ENCODE data around the gene SLCO1B1.

SLCO1B1 gene

DNA sequence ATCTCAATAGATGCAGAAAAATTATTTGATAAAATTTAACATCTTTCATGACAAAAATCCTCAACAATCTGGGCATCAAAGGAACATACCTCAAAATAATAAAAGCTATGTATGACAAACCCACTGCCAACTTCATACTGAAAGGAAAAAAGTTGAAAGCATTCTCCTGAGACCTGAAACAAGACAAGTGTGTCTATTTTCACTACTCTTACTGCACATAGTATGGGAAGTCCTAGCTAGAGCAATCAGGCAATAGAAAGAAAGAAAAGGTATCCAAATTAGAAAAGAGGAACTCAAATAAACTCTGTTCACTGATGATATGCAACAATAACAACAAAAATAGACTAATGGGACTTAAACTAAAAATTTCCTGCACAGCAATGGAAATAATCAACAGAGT is 90.1 kb downstream of the SLCO1B1 start:
- DNase-seq, result no peak

GRCh38 chr12:21221778-21222177 is 90.8 kb downstream of the SLCO1B1 start:
- DNase-seq, result no peak

DNA sequence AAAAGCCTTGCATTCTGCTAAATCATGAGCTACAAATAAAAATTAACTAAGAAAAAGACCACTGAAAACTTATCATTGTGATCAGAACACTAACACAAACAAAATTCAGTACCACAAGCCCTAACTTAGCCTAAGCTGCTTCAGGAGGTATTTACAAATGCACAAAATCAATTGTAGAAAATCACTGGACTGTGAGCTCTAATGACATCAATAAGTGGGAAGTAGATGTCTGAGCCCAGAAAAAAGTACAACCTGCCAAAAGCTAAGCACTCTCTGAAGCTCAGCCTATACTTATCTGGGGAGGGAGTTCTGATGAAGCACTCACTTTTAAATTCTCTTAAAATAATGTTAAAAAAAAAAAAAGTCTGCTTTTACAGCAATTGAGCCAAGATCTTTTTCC is 92.9 kb downstream of the SLCO1B1 start:
- DNase-seq, result no peak

GRCh38 chr12:21234395-21234794 is 103.4 kb downstream of the SLCO1B1 start:
- DNase-seq, result no peak

DNA sequence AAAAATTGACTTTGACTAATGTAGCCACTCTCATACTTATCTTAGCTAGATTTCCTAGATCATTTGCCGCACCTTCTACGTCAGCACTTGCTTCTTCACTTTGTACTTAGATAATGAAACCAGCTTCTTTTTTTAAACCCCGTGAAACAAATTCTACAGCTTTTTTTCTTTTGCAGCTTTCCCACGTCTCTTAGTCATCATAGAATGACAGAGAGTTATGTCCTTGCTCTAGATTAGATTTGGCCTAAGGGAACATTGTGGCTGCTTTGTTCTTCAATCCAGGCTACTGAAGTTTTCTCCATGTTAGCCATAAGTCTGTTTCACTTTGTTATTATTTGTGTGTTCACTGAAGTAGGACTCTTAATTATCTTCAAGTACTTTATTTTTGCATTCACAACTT is 108.9 kb downstream of the SLCO1B1 start:
- no peak for DNase-seq

- DNase-seq, result no peak
Measured at GRCh38 chr12:21248679-21249078, 117.7 kb downstream of the SLCO1B1 start.

- no peak for DNase-seq
Measured at GRCh38 chr12:21252070-21252469, 121.1 kb downstream of the SLCO1B1 start.

- DNase-seq, result no peak
Measured at GRCh38 chr12:21257172-21257571, 126.2 kb downstream of the SLCO1B1 start.

DNA sequence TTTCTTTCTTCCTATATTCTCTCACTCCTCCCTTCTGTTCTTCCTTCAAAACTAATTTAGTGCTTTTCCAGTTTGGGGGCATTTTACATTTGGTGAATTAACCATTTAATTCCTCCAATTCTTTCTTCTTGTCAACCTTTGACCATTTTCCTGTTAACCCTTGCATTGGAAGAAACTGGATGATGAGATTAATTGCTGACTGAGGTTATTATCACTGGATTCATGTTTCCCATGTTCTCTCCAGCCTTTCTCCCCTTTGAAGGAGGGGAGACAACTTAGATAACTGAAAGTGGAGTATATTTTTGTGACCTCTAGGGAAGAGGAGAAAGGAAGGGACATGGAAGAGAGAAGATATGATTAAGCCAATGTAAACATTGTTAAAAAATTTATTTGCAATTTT is 133.2 kb downstream of the SLCO1B1 start:
- DNase-seq, result no peak

DNA sequence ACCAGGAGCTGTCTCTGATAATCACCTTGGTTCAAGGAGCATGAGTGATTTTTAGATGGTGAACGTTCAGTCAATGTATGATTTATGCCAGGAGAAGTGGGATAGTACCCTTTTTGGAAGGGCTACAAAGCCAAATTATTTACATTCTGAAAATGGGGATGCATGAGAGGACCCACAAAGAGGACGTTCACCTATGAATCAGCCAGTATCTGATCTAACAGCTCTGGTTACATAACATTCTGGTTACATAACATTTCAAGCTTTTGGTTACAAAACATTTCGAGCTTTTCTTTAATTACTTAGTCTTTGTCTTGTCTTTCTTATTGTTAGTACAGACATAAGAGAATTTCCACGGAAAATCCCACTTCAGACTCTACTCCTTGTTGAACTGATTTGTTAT is 134.9 kb downstream of the SLCO1B1 start:
- DNase-seq, result no peak

DNA sequence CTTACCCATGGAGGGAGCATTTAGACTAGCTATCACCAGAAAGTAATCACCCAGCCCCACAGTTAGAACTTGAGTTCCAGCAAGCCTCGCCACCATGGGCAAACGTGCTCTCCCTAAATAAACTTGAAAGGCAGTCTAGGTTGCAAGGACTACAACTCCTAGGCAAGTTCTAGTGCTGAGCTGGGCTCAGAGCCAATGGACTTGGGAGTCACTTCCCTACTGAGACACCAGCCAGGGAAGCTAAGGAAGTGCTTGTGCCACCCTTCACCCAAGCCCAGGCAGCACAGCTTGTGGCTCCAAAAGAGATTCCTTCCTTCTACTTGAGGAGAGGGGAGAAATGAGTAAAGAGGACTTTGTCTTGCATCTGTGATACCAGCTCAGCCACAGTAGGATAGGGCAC is 145.8 kb downstream of the SLCO1B1 start:
- DNase-seq, result no peak
